Right renal pelvis (tissue), 4 donors: ENCODE results near the gene ERGIC1. TPM values are rescaled to one million over a fixed set of nuclear protein-coding genes. Genes with fewer than 3 reads are reported as not detected.
"Not testable (repeated sequence)": the region's sequence is repeated elsewhere in the genome, so short reads cannot be mapped to it uniquely, and the experiment has no call there.

Experiments
- DNase-seq, 4 donors: peaks; one replicate each; pipeline ENCODE4 v3.0.0-alpha.2; 2013; ENCODE audit warnings: low read depth in 4 of 4, low spot score in 3 of 4, missing footprints in 1 of 4
- polyA plus RNA-seq, 4 donors: library from polyadenylated mRNA; unstranded; fragments of 120-200 nt; gene quantifications; one replicate each; pipeline ENCODE4 v1.2.1, GENCODE V29; 2013; ENCODE audit not compliant: insufficient read length in 4 of 4

ERGIC1 gene
- polyA plus RNA-seq, 4 donors, result 116 to 122 (median 118) TPM

GRCh38 chr5:172800088-172800551 lies 33.9 kb upstream of the ERGIC1 start:
- DNase-seq, result no peak

GRCh38 chr5:172801179-172801671 lies 32.8 kb upstream of the ERGIC1 start:
- DNase-seq, result no peak

GRCh38 chr5:172802112-172802511 lies 31.9 kb upstream of the ERGIC1 start:
- DNase-seq, result no peak

- DNase-seq, result no peak
Observed at GRCh38 chr5:172802567-172803176, 31.4 kb upstream of the ERGIC1 start.

- DNase-seq, result no peak
Observed at GRCh38 chr5:172805018-172805683, 28.9 kb upstream of the ERGIC1 start.

- no peak for DNase-seq
Observed at GRCh38 chr5:172805736-172806255, 28.3 kb upstream of the ERGIC1 start.

GRCh38 chr5:172806897-172807672 lies 27.0 kb upstream of the ERGIC1 start:
- peak; percentile 35 to 49 (median 43) for DNase-seq

GRCh38 chr5:172807766-172808311 lies 26.2 kb upstream of the ERGIC1 start:
- DNase-seq, result no peak

- no peak for DNase-seq
Observed at GRCh38 chr5:172809774-172810173, 24.3 kb upstream of the ERGIC1 start.

- not testable (repeated sequence) for DNase-seq
Observed at GRCh38 chr5:172810996-172811395, 23.1 kb upstream of the ERGIC1 start.

GRCh38 chr5:172815631-172816030 lies 18.4 kb upstream of the ERGIC1 start:
- no peak for DNase-seq

- DNase-seq, result no peak
Observed at GRCh38 chr5:172816925-172817562, 17.0 kb upstream of the ERGIC1 start.

GRCh38 chr5:172817664-172818063 lies 16.4 kb upstream of the ERGIC1 start:
- DNase-seq, result no peak

- DNase-seq, result no peak
Observed at GRCh38 chr5:172818081-172818480, 16.0 kb upstream of the ERGIC1 start.

GRCh38 chr5:172819569-172819968 lies 14.5 kb upstream of the ERGIC1 start:
- no peak for DNase-seq

- no peak for DNase-seq
Observed at GRCh38 chr5:172820046-172820767, 13.8 kb upstream of the ERGIC1 start.

- no peak for DNase-seq
Observed at GRCh38 chr5:172821340-172821985, 12.6 kb upstream of the ERGIC1 start.

GRCh38 chr5:172823840-172824362 lies 10.2 kb upstream of the ERGIC1 start:
- DNase-seq, result no peak

GRCh38 chr5:172825610-172826204 lies 8.3 kb upstream of the ERGIC1 start:
- DNase-seq, result no peak
